ENCODE data around the gene ARRB2.
"Not testable (repeated sequence)": the region's sequence is repeated elsewhere in the genome, so short reads cannot be mapped to it uniquely, and the experiment has no call there.

Gene ARRB2

DNA sequence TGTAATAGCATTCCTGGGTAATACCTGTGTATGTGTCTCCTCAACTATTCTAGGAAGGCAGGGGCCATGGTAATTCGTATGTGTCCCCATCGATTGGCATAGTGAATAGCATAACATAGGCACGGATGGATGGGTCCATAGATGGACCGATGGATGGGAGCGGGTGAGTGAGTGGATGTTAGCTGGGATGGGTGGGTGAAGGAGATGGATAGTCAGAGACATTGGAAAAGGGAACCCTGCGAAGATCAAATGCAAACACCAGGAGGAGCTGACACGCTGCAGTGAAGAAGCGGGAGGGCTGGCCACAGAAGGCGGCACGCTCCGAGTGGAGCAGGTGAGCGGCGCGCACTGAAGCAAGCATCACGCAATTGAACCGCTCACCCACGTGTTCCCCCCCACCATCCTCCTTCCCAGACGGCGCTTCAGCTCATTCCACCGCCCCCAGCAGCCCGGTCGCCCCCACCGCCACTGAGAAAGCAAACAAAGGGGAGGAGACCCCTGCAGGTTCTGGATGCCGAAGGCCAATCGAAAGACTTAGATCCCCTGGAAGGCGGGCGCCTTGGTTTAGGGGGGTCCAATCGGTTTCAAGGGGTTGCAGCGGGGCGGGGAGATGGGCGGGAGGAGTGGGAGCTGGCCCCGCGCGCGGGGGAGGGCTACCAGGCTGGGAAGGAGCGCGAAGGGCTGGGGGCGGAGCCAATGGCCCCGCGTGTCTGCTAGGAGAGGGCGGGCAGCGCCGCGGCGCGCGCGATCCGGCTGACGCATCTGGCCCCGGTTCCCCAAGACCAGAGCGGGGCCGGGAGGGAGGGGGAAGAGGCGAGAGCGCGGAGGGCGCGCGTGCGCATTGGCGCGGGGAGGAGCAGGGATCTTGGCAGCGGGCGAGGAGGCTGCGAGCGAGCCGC, at the start of gene ARRB2:
ARRB2 (plus strand) TSS at position 839 of the 899 bp plus-strand sequence. CDS start 90 bp downstream, outside the sequence.
- DNase-seq: peak; percentile 99

DNA sequence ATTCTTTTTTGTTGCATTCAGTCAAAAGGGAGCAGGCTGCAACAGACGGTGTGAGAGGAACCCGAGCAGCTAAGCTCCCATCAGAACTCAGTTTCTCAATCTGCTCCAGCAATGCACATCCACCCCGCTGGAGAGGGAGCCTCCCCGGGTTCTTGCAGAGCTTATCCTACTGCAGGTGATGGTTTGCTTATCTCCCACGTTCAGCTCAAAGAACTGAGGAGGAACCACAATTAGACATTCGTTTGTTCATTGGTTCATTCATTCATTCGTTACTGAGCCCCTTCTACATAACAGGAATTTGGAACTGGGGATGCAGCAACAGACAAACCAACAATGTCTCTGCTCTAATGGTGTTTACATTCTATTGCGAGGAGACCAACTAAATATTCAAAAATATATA, 46.7 kb upstream of the ARRB2 start:
- DNase-seq: no peak

DNA sequence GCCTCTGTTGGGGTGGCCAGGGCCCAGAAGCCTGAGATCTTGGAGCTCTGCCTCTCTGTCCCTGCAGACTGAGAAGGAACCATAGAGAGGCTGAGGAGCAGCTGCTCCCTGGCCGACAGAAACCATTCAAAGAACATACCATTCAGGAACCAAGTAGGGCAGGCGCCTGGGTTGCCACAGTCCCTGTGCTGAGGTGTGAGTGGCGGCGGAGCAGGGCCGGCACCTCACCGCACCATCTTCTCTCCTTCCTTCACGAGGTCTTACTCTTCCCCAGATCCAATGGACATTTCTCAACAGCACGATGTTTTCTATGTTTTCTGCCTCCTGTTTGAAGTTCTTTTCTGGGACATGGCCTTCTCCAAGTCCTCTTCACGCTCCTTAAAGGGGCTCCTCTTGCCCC, 46.2 kb upstream of the ARRB2 start:
- no peak for DNase-seq

DNA sequence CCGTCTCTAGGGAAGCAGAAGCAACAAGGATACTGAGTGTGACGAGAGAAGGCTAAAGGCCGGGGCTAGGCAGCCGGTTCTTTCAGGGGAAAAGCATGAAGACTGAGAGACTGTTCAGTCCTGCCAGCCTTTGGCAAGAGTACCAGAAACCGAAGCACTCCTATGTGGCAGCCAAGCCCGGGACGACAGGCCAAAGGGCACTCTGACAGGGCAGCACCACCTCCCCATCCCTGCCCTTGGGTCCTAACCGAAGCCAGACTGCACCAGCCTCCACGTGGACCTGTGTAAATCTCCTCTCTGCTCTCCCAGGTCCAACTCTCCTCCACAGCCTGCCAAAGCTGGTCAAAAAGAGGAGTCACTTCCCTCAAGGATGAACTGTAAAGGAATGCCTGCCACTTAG, 45.4 kb upstream of the ARRB2 start:
- no peak for DNase-seq

DNA sequence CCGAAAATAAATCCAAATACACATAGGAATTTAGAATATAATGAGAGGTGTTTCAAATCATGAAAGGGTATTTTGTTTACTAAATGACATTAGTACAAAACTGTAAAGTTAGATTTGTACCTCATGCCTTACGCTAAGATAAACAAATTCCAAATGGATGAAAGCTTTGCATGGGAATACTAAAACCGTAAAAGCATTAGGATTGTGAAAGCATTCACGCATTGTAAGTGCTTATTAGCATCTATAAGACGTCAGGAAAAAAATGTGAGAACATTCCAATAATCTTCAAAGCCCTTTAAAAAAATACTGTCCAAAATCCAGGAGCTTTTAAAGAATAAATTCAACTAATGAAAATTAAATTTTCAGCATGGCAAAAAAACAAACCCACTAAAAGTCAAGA, 44.1 kb upstream of the ARRB2 start:
- DNase-seq: no peak

DNA sequence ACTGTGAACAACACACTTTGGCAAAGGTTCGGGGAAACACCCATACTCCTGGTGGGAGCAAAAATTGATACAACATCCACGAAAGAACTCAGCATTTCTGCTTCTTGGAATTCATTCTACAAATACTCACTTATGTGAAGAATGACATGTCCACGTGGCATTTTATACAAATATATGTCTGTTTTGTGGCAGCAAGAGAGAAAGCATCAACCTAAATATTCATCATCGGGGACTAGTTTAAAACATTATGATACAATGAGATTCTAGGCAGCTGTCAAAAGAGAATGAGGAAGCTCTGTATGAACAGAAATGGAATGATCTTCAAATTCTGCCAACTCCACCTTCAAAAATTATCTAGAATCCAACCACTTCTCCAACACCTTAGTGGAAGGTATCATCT, 43.3 kb upstream of the ARRB2 start:
- no peak for DNase-seq

DNA sequence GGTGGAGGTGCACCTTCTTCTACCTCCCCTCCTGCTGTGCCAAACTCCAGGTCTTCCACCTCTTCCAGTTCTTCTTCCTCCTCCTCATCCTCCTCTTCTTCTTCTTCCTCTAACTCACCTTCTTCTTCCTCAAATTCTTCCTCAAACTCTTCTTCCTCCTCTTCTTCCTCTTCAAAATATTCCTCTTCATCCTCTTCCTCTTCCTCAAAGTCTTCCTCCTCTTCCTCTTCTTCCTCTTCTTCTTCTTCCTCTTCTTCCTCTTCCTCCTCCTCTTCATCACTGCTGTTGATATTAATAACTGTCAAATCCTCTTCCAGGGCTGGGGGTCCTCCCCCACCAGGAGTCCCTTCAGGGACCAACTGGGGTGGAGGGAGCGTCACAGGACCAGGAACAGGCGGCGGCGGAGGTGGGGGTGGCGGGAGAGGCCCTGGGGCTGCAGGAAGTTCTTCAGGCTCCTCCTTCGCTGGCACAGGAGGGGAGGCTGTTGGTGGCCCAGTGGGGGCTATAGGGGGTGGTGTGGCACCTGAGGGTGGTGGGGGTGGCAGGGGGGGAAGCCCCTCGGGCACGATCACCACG, 38.3 kb upstream of the ARRB2 start:
- no peak for DNase-seq

DNA sequence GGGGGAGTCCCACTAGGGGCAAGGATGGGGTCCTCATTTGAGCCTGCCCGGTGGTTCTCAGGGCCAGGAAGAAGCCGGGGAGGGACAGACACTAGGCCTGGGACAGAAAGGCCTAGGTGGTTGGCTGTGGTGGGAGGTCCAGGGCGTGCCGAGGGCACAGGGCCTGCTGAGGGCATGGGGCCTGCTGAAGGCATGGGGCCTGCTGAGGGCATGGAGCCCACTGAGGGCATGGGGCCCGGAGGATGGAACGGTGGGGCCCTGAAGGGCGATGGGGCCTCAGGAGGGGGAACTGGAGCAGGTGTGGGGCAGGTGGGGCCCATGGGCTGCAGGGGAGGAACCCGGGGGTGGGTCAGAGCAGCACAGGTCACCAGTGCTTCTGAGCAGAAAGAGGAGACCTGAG, 37.7 kb upstream of the ARRB2 start:
- no peak for DNase-seq

DNA sequence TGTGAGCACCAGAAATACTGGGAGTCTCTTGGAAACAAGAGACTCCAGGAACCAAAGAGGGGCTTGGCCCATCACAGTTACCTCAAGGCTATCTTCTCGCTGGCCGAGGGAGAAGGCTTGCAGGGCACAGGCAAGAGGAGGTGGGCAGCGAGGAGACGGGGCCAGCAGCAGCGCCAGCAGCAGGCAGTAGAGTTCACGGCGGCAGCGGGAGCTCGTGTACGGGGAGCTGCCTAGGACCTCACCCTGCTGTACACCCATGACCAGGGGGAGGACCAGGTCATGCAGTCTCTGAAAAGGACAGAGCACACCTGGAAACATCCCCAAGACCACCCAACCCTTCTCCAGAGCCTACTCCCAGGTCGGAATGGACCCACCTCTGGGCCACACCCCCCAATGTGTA, 37.3 kb upstream of the ARRB2 start:
- no peak for DNase-seq

DNA sequence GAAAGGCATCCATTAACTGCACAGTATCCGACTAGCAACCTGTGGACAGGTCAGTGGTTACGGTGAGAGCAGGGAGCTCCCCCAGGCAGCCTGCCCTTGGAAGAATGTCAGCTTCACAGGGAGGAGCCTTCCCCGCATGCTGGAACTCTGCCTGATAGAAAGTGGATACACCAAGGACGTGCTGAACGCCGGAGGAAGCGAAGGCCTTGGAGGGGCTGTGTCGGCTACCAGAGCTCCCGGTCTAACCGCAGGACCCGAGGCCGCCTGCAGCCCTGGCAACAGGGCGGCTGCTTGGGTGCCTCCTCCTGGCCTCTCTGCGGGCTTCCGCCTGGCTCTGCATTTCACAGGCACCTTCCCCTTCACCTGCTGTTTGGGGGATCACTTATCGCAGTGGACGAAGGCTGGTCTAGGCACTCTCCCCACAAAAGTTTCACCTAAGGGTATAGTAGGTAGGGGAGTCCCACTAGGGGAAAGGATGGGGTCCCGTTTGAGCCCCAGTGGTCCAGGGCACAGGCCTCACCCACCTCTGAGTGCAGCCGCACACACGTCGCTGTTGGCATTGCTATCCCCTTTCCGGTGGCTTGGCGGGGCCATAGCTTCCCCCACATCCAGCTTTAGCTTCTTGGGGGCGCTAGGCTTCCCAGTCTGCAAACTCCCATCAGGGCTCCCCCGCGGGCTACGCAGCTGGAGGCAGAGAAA, 36.3 kb upstream of the ARRB2 start:
- DNase-seq: no peak

DNA sequence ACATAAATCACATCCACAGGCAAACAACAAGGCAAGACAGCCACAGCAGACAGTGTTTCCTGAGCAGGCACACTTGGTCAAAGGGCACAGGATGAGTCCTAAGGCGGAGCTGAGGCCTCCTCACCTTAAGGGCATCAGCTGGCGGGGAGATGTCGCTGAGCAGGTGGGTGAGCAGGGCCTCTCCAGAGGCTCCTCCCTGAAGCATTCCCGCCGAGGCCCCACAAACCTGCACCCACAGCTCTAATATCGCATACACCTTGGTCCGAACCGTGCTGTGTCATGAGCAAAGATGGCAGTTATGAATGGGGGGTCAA, 35.8 kb upstream of the ARRB2 start:
- DNase-seq: no peak

DNA sequence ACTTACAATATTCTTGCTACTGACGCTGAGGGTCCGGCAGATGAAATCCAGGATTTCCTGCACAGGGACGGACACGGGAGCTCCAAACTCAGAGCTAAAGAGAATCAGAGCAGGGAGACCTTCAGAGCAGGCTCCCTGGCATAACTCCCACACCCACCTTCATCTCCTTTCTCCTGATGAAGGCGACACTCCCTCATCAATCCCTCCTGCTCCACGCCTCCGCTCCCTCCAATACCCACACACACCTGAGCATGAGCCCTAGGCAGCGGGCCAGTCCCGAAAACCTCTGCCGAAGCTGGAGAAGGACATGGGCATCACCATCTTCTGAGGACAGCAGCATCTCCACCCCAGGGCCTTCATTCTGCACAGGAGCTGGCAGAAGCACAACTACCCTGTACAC, 34.6 kb upstream of the ARRB2 start:
- DNase-seq: no peak

DNA sequence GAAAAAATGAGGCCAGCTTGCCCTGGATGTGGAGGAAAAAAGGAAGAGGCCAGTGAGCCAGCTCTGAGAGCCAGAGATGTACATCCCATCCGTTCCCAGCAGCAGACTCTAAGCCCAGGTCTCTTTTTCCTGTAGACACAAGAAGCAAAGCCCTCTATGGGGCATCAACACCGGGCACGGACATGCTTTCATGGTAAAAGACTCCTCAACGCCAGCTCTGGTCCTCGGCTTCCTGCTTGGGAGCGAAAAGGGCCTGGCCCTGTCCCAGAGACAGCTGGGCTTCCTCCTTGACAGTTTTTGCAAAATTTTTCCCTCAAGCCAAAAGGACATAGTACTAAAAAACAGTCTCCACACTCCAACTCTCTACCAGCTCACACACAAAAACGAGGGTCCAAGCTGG, 33.6 kb upstream of the ARRB2 start:
- no peak for DNase-seq

DNA sequence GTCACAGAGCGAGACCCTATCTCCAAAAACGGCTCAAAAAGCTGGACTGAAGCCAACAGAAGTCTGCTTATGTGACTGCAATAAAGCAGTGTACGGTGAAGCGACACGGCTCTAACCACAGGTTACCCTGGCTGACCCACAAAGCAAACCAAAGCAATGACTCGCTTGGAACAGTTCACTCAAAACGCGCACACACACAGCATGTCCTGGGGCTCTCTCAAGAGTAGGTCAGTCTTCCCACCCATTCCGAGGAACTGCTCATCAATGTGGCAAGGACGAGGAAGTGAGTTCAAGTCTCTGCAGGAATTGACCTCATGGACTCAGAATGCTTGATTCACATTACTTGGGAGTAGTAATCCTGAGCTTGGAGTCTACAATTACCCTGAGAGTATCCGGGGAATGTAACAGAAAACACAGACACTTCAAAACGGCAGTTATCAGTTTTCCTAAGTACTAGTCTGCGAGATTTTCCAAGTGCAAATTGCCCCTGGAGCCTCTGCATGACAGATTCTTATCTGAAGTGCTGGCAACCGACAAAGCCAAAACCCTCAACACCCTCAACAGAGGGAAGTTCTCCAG, 31.9 kb upstream of the ARRB2 start:
- DNase-seq: no peak

DNA sequence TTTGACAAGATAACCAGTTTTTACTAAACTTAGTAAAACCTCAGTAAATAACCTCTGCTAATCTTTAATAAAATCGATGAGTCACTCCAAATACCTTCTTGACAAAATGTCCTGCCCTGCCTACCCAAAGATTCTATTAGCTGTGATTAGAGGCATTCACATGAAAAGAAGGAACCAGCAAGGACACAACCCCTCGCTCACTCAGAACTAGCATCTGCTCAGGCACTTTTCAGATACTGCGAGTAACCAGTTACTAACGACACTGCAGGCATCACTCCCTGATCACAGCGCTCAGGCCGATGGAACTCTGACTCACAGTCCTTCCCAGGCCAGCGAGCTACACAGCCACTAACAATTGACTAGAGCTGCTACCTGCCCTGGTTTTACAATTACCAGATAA, 30.8 kb upstream of the ARRB2 start:
- no peak for DNase-seq

DNA sequence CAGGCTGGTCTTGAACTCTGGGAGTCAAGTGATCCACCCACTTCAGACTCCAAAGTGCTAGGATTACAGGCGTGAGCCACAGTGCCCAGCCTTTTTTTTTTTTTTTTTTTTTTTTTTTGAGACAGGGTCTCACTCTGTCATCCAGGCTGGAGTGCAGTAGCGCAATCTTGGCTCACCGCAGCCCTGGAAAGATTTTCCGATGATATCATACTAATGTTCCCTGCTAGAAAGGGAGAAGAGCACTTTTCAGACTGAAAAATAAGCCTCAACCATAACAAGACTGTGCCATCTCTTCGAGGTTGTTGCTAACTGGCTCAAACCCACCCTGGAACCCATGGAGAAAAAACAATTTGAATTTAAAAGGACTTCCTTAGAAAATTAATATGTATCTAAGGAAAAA, 26.7 kb upstream of the ARRB2 start:
- DNase-seq: not testable (repeated sequence)

DNA sequence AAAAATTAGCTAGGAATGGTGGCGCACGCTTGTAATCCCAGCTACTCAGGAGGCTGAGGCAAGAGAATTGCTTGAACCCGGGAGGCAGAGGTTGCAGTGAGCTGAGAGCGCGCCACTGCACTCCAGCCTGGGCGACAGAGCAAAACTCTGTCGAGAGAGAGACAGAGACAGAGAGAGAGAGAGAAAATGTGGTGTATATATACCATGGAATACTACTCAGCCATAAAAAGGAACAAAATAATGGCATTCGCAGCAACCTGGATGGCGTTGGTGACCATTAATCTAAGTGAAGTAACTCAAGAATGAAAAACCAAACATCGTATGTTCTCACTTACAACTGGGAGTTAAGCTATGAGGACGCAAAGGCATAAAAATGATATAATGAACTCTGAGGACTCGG, 20.6 kb upstream of the ARRB2 start:
- not testable (repeated sequence) for DNase-seq

DNA sequence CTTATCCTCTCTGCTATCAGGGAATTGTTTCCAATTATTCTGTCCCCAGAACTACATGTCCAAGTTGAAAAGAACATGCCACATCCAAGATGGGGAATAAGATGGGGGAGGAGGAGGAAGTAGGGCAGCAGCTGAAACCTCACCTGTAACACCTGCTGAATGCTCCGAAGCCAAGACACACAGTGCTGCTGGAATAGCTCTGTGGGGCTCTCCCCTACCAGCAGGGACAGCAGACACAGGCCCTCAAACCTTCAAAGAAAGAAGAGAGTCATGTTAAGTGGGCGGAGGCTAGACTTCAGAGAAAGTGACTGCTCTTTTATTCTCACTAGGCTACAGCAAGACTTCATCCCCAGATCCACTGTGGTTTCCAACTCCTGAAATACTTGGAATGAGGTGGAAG, 19.7 kb upstream of the ARRB2 start:
- no peak for DNase-seq

DNA sequence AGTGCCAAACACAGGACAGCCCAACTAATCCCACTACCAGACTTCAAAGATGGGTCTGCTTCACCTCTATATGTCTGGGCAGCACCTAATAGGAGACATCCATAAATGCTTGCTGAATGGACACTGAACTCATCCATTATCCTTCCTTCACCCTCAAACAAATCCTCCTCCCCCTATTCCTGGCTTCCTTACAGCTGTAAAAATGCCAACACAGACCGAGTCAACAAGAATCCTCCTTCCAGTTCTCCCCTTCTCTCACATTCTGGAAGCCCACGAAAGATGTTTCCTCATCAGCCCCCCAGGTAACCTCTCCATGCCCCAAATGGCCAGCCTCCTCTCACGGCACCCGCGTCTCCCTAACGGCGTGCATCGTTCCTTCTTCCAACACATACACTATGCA, 18.7 kb upstream of the ARRB2 start:
- DNase-seq: no peak

DNA sequence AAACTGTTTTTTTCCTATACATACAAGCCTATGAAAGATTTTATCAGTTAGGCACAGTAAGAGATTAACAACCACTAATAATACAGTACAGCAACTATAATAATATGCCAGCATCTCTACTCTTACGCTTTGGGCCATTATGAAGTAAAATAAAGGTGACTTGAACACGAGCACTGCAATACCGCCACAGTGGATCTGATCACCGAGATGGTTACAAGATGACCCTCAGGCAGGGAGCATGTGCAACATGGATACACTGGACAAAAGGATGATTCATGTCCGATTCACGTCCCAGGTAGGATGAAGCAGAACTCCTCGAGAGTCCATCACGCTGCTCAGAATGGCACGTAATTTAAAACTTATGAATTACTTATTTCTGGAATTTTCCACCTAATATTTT, 17.0 kb upstream of the ARRB2 start:
- no peak for DNase-seq

DNA sequence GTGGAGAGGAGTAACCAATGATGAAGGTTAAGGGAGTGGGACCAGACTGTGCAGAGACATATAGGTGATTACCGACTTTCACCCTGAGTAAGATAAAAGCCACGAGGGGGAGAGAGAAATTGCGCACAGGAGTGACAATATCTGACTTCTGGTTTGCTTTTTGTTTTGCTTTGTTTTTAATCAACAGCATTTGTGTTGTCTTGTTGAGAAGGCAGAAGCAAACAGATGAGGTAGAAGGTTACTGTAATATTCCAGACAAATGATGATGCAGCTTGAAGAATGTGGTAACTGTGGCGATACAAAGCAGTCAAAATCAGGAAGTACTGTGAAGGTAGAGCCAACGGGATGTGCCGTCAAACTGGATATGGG, 14.0 kb upstream of the ARRB2 start:
- no peak for DNase-seq

DNA sequence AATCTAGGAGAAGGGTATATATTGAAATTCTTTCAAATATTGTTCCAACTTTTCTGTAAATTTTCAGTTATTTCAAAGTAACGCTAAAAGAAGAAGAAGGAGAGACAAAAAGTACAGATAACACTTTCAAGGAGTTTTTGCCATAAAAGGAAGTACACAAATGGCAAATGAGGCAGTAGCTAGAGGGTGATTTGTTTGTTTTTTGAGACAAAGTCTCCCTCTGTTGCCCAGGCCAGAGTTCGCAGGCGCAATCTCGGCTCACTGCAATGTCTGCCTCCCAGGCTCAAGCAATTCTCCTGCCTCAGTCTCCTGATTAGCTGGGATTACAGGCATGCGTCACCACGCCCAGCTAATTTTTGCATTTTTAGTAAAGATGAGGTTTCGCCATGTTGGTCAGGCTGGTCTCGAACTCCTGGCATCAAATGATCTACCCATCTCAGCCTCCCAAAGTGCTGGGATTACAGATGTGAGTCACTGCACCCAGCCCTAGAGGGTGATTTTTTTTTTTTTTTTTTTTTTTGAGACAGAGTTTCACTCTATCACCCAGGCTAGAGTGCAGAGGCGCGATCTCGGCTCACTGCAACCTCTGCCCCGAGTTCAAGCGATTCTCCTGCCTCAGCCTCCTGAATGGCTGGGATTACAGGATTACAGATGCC, 10.9 kb upstream of the ARRB2 start:
- DNase-seq: not testable (repeated sequence)

DNA sequence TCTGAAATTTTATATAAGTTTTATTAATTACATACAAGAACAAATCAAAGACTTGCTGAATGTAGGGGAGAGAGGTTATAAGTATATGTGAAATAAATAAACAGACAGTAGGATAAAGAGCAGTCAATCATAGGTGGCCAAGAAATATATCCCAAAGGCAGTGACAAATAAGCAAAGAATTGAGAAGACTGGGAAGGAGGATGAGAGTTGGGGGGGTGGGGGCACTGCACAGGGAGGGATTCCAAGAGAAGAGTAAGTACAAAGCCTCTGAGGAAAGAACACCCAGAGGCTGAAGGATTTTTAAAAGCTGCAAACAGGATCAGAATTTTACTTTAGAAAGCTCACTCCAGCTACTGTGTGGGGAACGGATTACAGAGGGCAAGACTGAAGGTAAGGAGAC, 9.3 kb upstream of the ARRB2 start:
- no peak for DNase-seq

DNA sequence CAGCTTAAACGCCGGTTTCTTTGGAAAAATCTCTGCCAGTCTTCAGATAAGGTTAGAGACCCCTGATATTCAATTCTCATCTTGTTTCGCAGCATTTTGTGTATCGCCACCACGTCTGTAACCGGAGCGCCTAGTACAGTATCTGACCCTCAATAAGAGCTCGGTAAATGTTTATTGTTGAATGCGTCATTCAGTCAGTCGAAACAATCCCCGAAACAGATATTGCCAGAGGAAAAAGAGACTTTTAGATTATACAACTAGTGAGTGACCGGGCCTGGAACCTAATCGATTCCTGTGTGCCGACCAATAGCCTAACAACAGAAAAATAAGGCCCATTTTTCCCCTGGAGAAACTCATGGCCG, 7.1 kb upstream of the ARRB2 start:
- DNase-seq: no peak
